ENCODE measurements around the gene AURKA.
"Not testable (repeated sequence)": the region's sequence is repeated elsewhere in the genome, so short reads cannot be mapped to it uniquely, and the experiment has no call there.

The AURKA gene

GRCh38 chr20:56411759-56412472, 19.9 kb upstream of the AURKA start, which contains the start of gene CASS4:
TSS of gene CASS4 (plus strand) at chr20:56412260. CDS start at chr20:56412459, 199 bp downstream.
- H3K36me3 ChIP-seq (ENCODE audit: insufficient read depth, low read length), result peaks cover 14% of the 10 kb centered on the region
- no peak within 1 kb of the TSS for H3K4me3 ChIP-seq (ENCODE audit: low read depth in 1 of 2, low read length in 2 of 2)
- H3K9me3 ChIP-seq (ENCODE audit: insufficient read depth, low read length, severe bottlenecking), result no peaks in the 10 kb centered on the region
- no peaks in the 10 kb centered on the region for H3K27me3 ChIP-seq (ENCODE audit: insufficient read depth, low read length, poor library complexity)
- TF ChIP-seq EZH2 (IDR thresholded peaks at IDR 0.05; ENCODE audit: borderline replicate concordance, low read depth, low read length, severe bottlenecking) (no peak), CTCF (IDR thresholded peaks at IDR 0.05; ENCODE audit: borderline replicate concordance, extremely low read depth, low read length, poor library complexity, severe bottlenecking) (no peak)
- H3K9ac ChIP-seq (ENCODE audit: low read depth, low read length), result no peak within 1 kb of the TSS
- H3K4me2 ChIP-seq (ENCODE audit: insufficient read depth, low read length), result no peak within 1 kb of the TSS
- ATAC-seq (ENCODE audit: insufficient read depth, low read depth) (peak; percentile 74), DNase-seq (no peak)
- H3K79me2 ChIP-seq (ENCODE audit: insufficient read depth, low read length), result no peaks in the 10 kb centered on the region
- H4K20me1 ChIP-seq (ENCODE audit: insufficient read depth, low read length), result peaks cover 7% of the 10 kb centered on the region; the same call in 1 of the 2 replicates
- no peak within 1 kb of the TSS for H2AFZ ChIP-seq (ENCODE audit: low read depth, low read length)
- no peak within 1 kb of the TSS for H3K27ac ChIP-seq (ENCODE audit: low read length)
- no peaks in the 10 kb centered on the region for H3K4me1 ChIP-seq (ENCODE audit: insufficient read depth, low read length)

GRCh38 chr20:56411287-56411686, 19.3 kb upstream of the AURKA start:
- not testable (repeated sequence) for H3K4me3 ChIP-seq (ENCODE audit: low read depth in 1 of 2, low read length in 2 of 2); H3K27ac ChIP-seq (ENCODE audit: low read length); H3K4me1 ChIP-seq (ENCODE audit: insufficient read depth, low read length); DNase-seq; H3K27me3 ChIP-seq (ENCODE audit: insufficient read depth, low read length, poor library complexity); H3K4me2 ChIP-seq (ENCODE audit: insufficient read depth, low read length); H3K9ac ChIP-seq (ENCODE audit: low read depth, low read length); H3K79me2 ChIP-seq (ENCODE audit: insufficient read depth, low read length); H2AFZ ChIP-seq (ENCODE audit: low read depth, low read length); ATAC-seq (ENCODE audit: insufficient read depth, low read depth); H3K9me3 ChIP-seq (ENCODE audit: insufficient read depth, low read length, severe bottlenecking)
- H4K20me1 ChIP-seq (ENCODE audit: insufficient read depth, low read length), result peaks cover 10% of the 10 kb centered on the region; the same call in 1 of the 2 replicates
- peaks cover 20% of the 10 kb centered on the region for H3K36me3 ChIP-seq (ENCODE audit: insufficient read depth, low read length)

- Histone ChIP-seq H4K20me1 (ENCODE audit: insufficient read depth, low read length) (peaks cover 15% of the 10 kb centered on the region; the same call in 1 of the 2 replicates), H3K27me3 (ENCODE audit: insufficient read depth, low read length, poor library complexity) (no peaks in the 10 kb centered on the region), H3K9ac (ENCODE audit: low read depth, low read length) (no peak overlapping the region), H3K79me2 (ENCODE audit: insufficient read depth, low read length) (no peaks in the 10 kb centered on the region), H3K27ac (ENCODE audit: low read length) (no peak overlapping the region), H3K36me3 (ENCODE audit: insufficient read depth, low read length) (peaks cover 34% of the 10 kb centered on the region), H3K4me1 (ENCODE audit: insufficient read depth, low read length) (no peaks in the 10 kb centered on the region), H3K4me3 (ENCODE audit: low read depth in 1 of 2, low read length in 2 of 2) (no peak overlapping the region), H2AFZ (ENCODE audit: low read depth, low read length) (no peak overlapping the region), H3K9me3 (ENCODE audit: insufficient read depth, low read length, severe bottlenecking) (no peaks in the 10 kb centered on the region), H3K4me2 (ENCODE audit: insufficient read depth, low read length) (no peak overlapping the region)
- no peak for ATAC-seq (ENCODE audit: insufficient read depth, low read depth)
- no peak for TF ChIP-seq EZH2 (IDR thresholded peaks at IDR 0.05; ENCODE audit: borderline replicate concordance, low read depth, low read length, severe bottlenecking)
- no peak for TF ChIP-seq CTCF (IDR thresholded peaks at IDR 0.05; ENCODE audit: borderline replicate concordance, extremely low read depth, low read length, poor library complexity, severe bottlenecking)
- no peak for DNase-seq
Observed at GRCh38 chr20:56409956-56410355, 17.9 kb upstream of the AURKA start.

- Histone ChIP-seq H2AFZ (ENCODE audit: low read depth, low read length) (no peak overlapping the region), H4K20me1 (ENCODE audit: insufficient read depth, low read length) (peaks cover 15% of the 10 kb centered on the region; the same call in 1 of the 2 replicates), H3K9ac (ENCODE audit: low read depth, low read length) (no peak overlapping the region), H3K4me2 (ENCODE audit: insufficient read depth, low read length) (no peak overlapping the region), H3K4me1 (ENCODE audit: insufficient read depth, low read length) (no peaks in the 10 kb centered on the region), H3K36me3 (ENCODE audit: insufficient read depth, low read length) (peaks cover 37% of the 10 kb centered on the region), H3K27me3 (ENCODE audit: insufficient read depth, low read length, poor library complexity) (no peaks in the 10 kb centered on the region), H3K9me3 (ENCODE audit: insufficient read depth, low read length, severe bottlenecking) (no peaks in the 10 kb centered on the region), H3K79me2 (ENCODE audit: insufficient read depth, low read length) (no peaks in the 10 kb centered on the region), H3K27ac (ENCODE audit: low read length) (no peak overlapping the region), H3K4me3 (ENCODE audit: low read depth in 1 of 2, low read length in 2 of 2) (no peak overlapping the region)
- TF ChIP-seq EZH2 (IDR thresholded peaks at IDR 0.05; ENCODE audit: borderline replicate concordance, low read depth, low read length, severe bottlenecking) (no peak), CTCF (IDR thresholded peaks at IDR 0.05; ENCODE audit: borderline replicate concordance, extremely low read depth, low read length, poor library complexity, severe bottlenecking) (no peak)
- no peak for ATAC-seq (ENCODE audit: insufficient read depth, low read depth)
- DNase-seq, result no peak
Observed at GRCh38 chr20:56409521-56409920, 17.5 kb upstream of the AURKA start.

Data from DND-41 (cell line).